Measurements from ENCODE around the gene ESYT3. TPM values are rescaled to one million over a fixed set of nuclear protein-coding genes. Genes with fewer than 3 reads are reported as not detected.

The ESYT3 gene
- total RNA-seq, 1 donor from 2014 or later: 1.4 TPM

DNA sequence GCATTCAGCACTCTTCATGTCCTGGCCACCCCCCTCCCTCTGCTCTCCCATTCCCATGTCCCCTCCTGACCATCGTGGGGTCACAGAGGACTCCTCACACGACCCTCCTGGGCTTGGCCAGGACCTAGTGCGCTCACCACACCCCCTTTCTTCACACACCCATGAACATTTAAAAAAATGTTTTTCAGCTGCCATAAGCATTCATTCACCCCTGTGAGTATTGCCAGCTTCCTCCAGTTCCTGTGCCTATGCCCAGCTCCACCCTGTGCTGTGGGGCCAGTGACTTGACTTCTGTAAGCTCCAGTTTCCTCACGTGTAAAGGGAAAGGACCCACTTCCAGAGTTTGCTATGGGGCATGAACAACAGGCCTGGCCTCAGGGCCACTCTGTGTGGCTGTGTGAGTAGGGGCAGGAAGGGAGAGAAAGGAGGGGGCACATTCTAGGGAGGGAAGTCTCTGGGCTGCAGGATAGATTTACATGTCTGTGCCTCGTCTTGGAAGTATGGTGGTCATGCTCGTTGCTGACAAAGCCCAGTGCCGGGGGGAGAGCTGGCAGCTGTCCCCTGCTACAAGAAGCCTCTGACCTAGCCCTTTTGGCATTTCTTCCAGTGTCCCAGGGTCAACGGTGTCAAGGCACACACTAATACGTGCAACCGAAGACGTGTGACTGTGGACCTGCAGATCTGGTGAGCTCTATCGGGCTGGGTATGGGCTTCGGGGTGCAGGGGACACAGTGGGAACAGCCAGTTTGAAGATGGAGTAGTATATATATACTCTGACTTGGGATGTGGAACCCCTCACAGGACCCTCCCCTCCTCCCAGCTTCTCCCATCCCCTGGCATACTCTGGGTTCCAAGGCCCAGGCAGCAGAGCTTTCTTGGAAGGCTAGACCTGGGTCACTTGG lies 22.8 kb downstream of the ESYT3 start:
- ATAC-seq (no peak), DNase-seq (ENCODE audit: missing footprints) (no peak)
- intact Hi-C loops (cut with DNase I): no loop called here

DNA sequence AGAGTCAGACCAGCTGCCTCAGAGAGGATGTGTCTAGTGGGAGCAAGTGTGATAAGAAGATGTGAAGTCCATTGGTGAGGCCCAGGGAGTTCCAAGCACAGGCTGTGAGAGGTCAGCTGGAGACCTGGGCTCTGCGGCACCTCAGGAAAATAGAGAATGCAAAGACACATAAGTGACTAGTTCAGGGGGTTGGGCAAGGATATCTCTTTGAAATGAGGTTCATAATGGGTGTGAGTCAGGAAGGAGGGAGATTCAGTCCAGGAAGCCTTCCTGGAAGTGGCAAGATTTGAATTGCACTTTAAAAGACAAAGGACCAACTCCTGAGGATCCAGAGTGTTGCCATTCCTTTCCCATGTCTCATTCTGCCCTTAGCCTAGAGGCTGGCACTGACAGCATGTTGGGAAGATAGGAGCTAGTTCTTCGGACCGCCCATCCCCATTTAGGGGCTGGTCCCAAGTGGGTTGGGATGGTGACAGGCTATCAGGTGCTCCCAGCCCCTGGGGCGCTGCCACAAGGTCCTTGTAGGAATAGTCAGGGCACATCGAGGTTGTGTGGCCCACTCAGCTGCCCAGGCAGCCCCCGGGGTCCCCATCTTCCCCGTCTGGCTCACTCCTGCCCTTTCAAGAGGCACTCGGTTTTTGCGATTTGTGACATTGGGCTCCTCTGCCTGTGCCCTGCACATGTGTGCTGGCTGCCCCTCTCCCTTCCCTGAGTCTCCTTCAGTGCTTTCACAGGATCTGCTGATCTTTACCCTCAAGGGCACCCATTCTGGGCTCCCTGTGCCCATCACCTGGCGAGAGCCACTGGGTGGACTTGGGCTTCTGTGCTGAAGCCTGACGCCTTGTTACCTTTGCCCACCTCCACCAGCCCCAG lies 23.7 kb downstream of the ESYT3 start:
- intact Hi-C loops (cut with DNase I): no loop called here
- ATAC-seq: no peak
- DNase-seq (ENCODE audit: missing footprints): no peak

DNA sequence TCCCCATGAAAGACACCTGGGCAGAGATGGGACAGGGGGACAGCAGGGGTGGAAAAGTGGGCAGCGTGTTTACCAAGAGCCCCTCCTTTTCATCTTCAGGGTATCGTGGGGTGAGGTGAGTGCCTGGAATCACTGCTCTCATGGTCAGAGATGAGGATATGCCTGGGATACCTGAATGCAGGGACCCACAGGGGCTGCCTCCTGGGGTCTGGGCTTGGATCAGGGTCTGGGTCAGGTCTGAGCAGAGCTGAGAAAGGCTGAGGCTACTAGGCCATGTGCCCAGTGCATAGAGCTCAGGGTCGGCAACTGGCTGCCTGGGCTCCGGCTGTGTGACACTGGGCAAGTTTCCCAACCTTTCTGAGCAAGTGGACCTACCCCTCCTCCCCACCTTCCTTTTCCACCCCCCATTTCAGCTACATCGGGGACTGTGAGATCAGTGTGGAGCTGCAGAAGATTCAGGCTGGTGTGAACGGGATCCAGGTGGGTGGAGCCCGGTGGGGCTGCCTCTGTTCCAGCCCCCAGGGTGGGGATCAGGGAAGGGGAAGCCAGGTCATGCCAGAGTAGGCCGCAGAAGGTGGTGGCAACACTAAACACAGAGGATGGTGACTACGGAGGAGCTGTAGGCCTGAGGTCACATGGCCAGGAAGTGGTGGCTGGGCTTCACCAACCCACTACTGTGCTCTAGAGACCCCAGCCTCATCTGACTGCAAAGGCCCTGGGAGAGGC lies 24.5 kb downstream of the ESYT3 start:
- intact Hi-C loops (cut with DNase I): no loop called here
- no peak for DNase-seq (ENCODE audit: missing footprints)
- ATAC-seq: no peak

DNA sequence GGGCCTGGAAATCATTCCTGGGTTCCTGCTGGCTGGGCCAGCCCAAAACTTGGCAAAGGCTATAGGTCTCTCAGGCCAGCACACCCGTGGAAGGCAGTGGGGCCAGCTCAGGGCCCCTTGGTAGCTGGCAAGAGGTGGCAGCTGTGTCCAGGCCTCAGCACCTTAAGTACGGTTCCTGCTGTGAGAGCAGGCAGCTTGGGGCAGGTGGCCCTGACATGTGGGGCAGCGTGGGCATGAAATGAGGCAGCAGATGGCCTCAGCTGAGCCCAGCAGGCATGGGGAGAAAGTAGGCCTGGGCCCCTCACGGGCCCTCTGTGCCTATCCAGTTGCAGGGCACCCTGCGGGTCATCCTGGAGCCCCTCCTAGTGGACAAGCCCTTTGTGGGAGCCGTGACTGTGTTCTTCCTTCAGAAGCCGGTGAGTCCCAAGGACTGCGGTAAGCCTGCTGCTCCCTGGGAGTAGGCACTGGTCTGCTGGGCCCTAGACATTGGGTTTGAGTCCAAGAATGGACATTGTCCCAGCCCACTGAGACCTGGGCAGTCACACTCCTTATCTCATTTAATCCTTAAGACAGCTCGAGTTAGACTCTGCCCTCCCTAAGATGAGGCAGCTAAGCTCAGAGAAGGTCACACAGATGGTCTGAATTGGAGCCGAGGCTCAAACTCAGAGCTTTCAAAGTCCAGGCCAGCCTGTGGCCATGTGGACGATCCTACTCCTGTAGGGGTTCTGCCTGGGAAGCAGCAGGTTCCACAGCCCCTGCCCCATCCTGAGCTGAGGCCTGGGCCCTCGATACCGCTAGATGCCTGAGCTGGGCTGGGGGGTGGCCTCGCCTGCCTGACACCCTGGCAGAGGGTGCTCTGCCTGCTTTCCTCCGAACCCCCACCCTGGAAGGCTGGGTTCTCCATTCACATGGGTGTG lies 25.5 kb downstream of the ESYT3 start:
- peak; percentile 42 for ATAC-seq
- intact Hi-C loops (cut with DNase I): no loop called here
- DNase-seq (ENCODE audit: missing footprints): no peak

DNA sequence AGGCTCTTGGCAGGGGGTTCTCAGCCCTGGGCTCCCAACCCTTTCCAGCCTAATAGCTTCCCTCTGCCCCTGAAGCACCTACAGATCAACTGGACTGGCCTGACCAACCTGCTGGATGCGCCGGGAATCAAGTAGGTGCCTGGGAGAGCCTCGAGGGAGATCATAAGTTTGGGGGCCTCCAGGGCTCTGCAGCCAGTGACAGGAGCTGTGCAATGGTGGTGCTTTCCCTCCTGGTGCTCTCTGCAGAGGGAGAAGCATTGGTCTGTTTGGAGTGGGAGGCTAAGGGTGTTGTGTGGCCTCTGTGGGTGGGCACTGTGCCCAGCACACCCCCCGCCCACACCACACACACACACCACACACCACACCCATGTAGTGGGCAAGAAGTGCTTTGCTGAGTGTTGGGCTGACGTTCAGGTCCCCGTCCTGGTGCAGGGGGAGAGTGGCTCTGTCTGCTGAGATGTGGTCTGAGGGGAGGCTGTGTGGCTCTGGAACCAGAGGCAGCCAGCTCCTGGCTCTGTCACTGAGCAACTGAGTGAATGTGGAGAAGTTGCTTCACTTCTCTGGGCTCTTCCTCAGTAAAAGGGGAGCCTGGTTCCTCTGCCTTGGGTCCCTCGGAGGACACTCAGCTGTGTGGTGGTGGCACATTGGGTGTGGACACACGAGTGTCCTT lies 26.3 kb downstream of the ESYT3 start:
- DNase-seq (ENCODE audit: missing footprints) (no peak), ATAC-seq (no peak)
- intact Hi-C loops (cut with DNase I): no loop called here

DNA sequence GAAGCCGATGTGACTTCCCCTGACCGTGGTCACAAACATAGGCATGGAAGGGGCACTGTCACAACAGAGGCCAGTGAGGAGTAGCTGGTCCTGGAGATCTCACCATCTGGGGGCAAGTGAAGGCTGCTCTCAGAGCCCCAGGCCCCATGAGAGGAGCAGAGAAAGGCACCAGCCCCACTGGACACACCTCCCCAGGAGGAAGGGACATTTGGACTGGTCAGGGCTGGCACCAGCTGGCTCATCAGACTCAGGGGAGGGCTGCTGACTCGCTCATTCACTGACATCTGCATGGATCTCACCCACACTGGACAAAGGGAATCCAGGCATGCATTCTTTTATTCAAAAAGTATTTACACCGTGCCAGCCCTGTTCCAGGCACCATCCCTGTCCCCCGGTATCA lies 26.8 kb downstream of the ESYT3 start:
- ATAC-seq (no peak), DNase-seq (ENCODE audit: missing footprints) (no peak)
- intact Hi-C loops (cut with DNase I): no loop called here

DNA sequence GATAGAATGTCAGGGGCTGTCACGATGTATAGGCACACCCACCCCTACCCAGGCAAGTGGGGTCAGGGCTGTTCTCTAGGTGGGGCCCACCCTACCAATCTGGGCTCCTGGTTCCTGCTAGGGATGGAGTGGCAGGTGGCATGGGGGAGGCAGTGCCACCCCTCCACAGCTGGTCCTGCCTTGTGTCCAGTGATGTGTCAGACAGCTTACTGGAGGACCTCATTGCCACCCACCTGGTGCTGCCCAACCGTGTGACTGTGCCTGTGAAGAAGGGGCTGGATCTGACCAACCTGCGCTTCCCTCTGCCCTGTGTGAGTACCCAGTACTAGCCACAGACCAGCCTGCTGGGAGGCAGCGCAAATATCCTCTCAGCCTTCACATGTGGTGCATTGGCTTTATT lies 27.5 kb downstream of the ESYT3 start:
- ATAC-seq: no peak
- intact Hi-C loops (cut with DNase I): no loop called here
- no peak for DNase-seq (ENCODE audit: missing footprints)

DNA sequence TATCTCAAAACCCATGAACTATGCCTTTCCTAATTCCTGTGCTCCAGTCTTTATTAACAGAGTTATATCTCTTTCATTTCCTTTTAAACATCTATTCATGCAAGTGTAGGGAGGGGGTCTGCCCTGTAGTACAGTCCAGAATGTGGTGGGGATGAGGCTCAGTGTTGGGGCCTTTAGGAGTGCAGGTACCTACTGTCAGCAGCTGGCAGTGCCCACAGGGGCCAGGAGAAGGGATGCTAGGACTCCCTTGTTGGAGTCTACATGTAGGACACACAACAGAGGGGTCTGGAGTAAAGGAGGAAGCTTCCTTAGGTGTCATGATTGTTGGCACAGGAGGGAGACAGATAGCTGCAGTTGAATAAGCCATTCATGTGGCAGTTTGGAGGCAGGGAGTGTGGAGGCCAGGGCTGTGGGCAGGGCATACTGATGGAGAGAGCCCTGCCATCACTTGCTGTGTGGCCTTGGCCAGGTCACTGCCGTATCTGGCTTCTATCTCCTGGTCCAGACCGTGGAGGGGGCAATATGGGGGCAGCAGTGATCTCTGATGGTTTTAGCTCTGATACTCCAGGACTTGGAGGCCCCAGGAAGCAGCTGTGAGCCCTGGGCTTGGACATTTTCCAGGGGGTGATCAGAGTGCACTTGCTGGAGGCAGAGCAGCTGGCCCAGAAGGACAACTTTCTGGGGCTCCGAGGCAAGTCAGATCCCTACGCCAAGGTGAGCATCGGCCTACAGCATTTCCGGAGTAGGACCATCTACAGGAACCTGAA lies 29.5 kb downstream of the ESYT3 start:
- ATAC-seq: no peak
- no peak for DNase-seq (ENCODE audit: missing footprints)
- intact Hi-C loops (cut with DNase I): no loop called here

DNA sequence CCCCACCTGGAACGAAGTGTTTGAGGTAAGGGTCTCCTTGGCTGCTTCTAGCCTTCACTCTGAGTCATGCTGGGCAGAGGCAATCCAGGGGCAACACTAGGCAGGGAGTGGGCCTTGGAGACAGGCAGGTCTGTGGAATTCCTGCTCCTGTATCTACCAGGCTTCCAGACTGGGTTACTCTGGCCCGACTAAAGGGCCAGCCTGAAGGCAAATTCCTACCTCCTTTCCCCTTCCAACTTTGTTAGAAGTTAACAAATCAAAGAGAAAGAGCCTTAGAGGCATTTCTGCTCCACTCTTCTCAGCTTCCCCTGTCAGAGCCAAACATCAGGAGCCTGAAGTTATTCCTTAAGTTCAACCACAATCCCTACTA lies 30.1 kb downstream of the ESYT3 start:
- no peak for DNase-seq (ENCODE audit: missing footprints)
- intact Hi-C loops (cut with DNase I): no loop called here
- no peak for ATAC-seq

DNA sequence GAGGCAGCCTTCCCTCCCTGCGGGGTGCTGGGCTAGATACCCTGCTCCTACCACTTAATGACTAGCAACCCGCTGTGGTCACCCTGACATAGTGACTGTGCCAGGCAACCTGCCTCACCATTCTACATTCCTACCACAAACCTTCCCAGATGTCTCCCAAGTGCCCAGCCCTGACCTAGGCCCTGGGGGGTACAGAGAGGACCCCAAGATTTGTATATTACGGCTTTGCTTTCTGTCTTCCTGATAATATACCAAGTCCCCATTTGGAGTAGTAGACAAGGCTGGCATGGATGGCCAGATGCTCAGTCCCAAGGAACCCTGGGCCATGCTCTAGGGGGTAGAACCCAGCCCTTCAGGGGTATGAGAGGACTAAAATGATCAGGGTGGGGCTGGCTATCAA lies 31.0 kb downstream of the ESYT3 start:
- DNase-seq (ENCODE audit: missing footprints) (no peak), ATAC-seq (no peak)
- intact Hi-C loops (cut with DNase I): no loop called here

DNA sequence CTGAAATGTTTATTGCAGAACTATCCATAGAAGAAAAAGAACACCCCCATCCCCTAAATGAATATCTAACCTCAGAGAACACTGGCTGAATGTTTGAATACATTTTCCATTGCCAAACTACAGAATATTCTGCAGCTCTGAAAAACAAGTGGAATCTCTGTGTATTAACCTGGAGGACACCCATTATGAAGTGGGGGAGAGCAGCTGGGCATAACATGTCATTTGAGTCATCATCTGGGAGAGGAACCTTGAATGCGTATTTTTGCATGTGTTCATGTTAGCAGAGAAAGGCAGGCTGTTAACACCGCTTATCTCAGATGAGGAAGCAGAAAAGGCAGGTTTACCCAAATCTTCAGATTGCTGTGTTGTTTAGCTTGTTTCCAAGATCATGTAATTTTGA lies 31.5 kb downstream of the ESYT3 start:
- DNase-seq (ENCODE audit: missing footprints) (no peak), ATAC-seq (no peak)
- intact Hi-C loops (cut with DNase I): no loop called here

DNA sequence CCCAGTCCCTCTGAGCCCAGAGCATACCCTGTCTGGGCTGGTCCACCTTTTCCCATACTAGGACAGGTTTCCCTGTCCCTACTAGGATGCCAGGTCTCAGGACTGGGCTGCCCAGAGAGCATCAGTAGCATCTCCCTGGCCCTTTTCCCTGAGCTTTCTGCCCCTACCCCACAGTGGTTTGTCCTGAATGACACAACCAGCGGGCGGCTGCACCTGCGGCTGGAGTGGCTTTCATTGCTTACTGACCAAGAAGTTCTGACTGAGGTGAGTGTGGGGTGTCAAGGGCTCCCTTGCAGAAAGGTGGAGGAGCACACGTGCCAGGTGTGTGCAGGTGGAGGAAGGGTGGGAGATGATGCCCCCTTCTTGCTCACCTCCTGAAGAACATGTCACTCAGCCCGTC lies 33.5 kb downstream of the ESYT3 start:
- DNase-seq (ENCODE audit: missing footprints): no peak
- intact Hi-C loops (cut with DNase I): no loop called here
- ATAC-seq: no peak

DNA sequence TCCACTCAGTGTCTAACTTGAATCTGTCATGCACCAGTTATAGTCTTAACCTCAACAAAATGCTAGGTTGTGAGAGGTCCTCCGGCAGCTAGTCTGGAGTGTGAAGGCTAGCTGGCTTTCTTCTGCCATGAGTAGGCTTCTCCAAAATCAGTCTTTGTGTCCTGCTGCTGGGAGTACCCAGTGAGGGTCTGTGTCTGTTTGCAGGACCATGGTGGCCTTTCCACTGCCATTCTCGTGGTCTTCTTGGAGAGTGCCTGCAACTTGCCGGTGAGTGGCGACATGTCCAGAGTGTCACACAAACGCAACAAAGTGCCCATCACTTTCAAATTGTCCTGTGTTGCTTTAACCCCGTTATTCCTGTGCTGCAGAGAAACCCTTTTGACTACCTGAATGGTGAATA lies 34.0 kb downstream of the ESYT3 start:
- intact Hi-C loops (cut with DNase I): no loop called here
- DNase-seq (ENCODE audit: missing footprints): no peak
- no peak for ATAC-seq

DNA sequence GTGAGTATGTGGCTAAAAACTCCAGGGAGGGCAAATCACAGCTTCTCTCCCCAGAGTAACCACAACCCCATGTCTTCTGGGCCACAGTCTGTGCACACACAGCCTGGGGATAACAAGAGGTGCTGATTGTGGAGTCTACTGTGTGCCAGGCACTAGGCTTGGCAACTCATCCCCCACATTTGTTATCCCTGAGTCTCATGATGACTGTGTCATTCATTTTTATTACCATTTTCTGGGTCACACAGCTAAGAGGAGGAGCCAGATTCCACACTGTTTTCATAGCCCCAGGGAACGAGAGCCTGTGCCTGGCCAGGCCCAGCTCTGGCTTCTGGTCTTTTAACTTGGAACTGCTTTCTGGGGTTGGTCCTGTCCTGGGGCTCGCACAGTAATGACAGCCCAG lies 34.5 kb downstream of the ESYT3 start:
- intact Hi-C loops (cut with DNase I): no loop called here
- DNase-seq (ENCODE audit: missing footprints) (no peak), ATAC-seq (peak; percentile 40)

DNA sequence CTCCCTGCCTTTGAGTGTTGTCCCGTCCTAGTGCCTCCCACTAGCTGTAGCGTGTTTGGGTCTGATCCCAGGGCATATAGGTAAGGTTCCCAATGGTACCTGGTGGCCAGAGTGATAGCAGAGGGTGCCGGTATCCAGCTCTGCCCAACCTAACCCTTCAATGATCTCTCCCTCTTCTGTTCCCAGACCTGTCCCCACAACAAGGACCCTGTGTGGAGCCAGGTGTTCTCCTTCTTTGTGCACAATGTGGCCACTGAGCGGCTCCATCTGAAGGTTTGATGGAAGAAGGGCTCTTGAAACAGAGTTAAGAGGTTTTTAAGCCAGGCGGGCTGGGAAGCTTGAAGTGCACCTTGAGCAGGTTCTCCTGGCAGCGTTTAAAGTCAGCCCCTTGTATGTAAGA lies 35.5 kb downstream of the ESYT3 start:
- DNase-seq (ENCODE audit: missing footprints) (no peak), ATAC-seq (no peak)
- intact Hi-C loops (cut with DNase I): loop anchor here (10.0 kb wide), 1 partner anchor 445 kb away; no protein-coding TSS in a partner anchor

DNA sequence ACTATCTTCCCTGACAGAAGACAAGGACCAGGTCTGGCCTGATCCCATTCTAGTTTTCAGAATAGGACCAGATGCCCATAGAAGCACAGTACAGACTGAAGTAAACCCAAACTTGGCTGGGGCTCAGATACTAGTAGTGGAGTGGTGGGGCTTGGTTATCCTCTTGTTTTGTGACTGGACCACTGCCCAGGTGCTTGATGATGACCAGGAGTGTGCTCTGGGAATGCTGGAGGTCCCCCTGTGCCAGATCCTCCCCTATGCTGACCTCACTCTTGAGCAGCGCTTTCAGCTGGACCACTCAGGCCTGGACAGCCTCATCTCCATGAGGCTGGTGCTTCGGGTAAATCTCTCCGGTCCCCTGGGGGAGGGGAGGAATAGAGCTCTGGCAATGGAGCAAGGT lies 36.3 kb downstream of the ESYT3 start:
- intact Hi-C loops (cut with DNase I): loop anchor here (10.0 kb wide), 1 partner anchor 444 kb away; no protein-coding TSS in a partner anchor
- ATAC-seq (peak; percentile 62), DNase-seq (ENCODE audit: missing footprints) (no peak)

DNA sequence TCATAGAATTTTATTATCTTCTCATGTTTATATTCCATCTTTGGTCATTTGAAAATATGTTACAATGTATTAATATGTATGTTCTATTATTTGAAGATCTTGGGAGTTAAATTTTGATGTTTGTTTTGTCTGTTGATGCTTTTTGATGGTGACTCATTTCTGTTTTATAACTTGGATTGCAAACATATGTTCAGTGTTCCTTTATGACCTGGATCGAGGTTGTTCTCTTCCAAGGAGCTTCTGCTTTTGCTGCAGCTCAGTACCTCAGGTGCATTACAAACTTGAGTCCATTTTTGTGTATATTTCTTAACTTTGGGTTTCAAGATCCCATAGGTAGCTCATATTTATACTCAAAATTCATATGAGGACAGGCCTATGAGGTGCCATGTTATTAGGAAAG lies 37.1 kb downstream of the ESYT3 start:
- intact Hi-C loops (cut with DNase I): loop anchor here (10.0 kb wide), 1 partner anchor 443 kb away; no protein-coding TSS in a partner anchor
- DNase-seq (ENCODE audit: missing footprints) (no peak), ATAC-seq (no peak)

All from Right ventricle myocardium inferior (tissue), 1 donor.